ENCODE data around the gene RBPJ. TPM values are rescaled to one million over a fixed set of nuclear protein-coding genes. Genes with fewer than 3 reads are reported as not detected.

Gene RBPJ
- total and polyA plus RNA-seq, 2 experiments from 2014 or later: 73.7 to 74.5 TPM

- no peak for DNase-seq (ENCODE audit: low spot score)
- TF ChIP-seq, protein P1, sequence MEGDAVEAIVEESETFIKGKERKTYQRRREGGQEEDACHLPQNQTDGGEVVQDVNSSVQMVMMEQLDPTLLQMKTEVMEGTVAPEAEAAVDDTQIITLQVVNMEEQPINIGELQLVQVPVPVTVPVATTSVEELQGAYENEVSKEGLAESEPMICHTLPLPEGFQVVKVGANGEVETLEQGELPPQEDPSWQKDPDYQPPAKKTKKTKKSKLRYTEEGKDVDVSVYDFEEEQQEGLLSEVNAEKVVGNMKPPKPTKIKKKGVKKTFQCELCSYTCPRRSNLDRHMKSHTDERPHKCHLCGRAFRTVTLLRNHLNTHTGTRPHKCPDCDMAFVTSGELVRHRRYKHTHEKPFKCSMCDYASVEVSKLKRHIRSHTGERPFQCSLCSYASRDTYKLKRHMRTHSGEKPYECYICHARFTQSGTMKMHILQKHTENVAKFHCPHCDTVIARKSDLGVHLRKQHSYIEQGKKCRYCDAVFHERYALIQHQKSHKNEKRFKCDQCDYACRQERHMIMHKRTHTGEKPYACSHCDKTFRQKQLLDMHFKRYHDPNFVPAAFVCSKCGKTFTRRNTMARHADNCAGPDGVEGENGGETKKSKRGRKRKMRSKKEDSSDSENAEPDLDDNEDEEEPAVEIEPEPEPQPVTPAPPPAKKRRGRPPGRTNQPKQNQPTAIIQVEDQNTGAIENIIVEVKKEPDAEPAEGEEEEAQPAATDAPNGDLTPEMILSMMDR (IDR thresholded peaks at IDR 0.05; ENCODE audit: poor library complexity): no peak
- no peak for TF ChIP-seq EZH2 (IDR thresholded peaks at IDR 0.05; ENCODE audit: borderline replicate concordance)
- no peak for TF ChIP-seq EZH2phosphoT487 (IDR thresholded peaks at IDR 0.05; ENCODE audit: low read depth, severe bottlenecking, unreplicated experiment)
These were observed 59.0 kb downstream of the RBPJ start for GRCh38 chr4:26379837-26380236.

GRCh38 chr4:26380740-26381139 is 59.9 kb downstream of the RBPJ start:
- TF ChIP-seq, protein P1 (IDR thresholded peaks at IDR 0.05; ENCODE audit: poor library complexity): no peak
- no peak for TF ChIP-seq EZH2 (IDR thresholded peaks at IDR 0.05; ENCODE audit: borderline replicate concordance)
- TF ChIP-seq EZH2phosphoT487 (IDR thresholded peaks at IDR 0.05; ENCODE audit: low read depth, severe bottlenecking, unreplicated experiment): no peak
- Histone ChIP-seq H3K79me2 (peaks cover 97% of the 10 kb centered on the region), H3K4me3 (no peak overlapping the region), H3K9me2 (replicated peaks; ENCODE audit: insufficient read depth) (no peaks in the 10 kb centered on the region), H3K9me3 (ENCODE audit: low read depth) (no peaks in the 10 kb centered on the region), H3K36me3 (replicated peaks; ENCODE audit: insufficient read depth, low read depth) (no peaks in the 10 kb centered on the region), H3K27ac (no peak overlapping the region), H4K20me1 (ENCODE audit: insufficient read depth, poor library complexity, severe bottlenecking) (peaks cover 34% of the 10 kb centered on the region), H3K4me2 (no peak overlapping the region), H3K27me3 (no peaks in the 10 kb centered on the region), H3K4me1 (ENCODE audit: insufficient read depth) (peaks cover 13% of the 10 kb centered on the region), H2AFZ (no peak overlapping the region)
- whole genome bisulfite sequencing (ENCODE audit: low lambda C conversion rate, missing lambda C conversion rate): 94% methylated on average over 2 of the region's 2 CpGs
- DNase-seq (ENCODE audit: low spot score): no peak

More at GRCh38 chr4:26379837-26380236, 59.0 kb downstream of the RBPJ start:
- H3K27ac ChIP-seq: no peak overlapping the region
- H3K27me3 ChIP-seq: no peaks in the 10 kb centered on the region
- H3K9me3 ChIP-seq (ENCODE audit: low read depth): no peaks in the 10 kb centered on the region
- H3K9me2 ChIP-seq (replicated peaks; ENCODE audit: insufficient read depth): no peaks in the 10 kb centered on the region
- H3K4me2 ChIP-seq: no peak overlapping the region
- H3K36me3 ChIP-seq (replicated peaks; ENCODE audit: insufficient read depth, low read depth): no peaks in the 10 kb centered on the region
- no peak overlapping the region for H3K4me3 ChIP-seq
- 98% methylated on average over 2 of the region's 2 CpGs for WGBS (ENCODE audit: low lambda C conversion rate, missing lambda C conversion rate)
- H2AFZ ChIP-seq: no peak overlapping the region
- peaks cover 97% of the 10 kb centered on the region for H3K79me2 ChIP-seq
- peaks cover 34% of the 10 kb centered on the region for H4K20me1 ChIP-seq (ENCODE audit: insufficient read depth, poor library complexity, severe bottlenecking)
- peaks cover 13% of the 10 kb centered on the region for H3K4me1 ChIP-seq (ENCODE audit: insufficient read depth)

DNA sequence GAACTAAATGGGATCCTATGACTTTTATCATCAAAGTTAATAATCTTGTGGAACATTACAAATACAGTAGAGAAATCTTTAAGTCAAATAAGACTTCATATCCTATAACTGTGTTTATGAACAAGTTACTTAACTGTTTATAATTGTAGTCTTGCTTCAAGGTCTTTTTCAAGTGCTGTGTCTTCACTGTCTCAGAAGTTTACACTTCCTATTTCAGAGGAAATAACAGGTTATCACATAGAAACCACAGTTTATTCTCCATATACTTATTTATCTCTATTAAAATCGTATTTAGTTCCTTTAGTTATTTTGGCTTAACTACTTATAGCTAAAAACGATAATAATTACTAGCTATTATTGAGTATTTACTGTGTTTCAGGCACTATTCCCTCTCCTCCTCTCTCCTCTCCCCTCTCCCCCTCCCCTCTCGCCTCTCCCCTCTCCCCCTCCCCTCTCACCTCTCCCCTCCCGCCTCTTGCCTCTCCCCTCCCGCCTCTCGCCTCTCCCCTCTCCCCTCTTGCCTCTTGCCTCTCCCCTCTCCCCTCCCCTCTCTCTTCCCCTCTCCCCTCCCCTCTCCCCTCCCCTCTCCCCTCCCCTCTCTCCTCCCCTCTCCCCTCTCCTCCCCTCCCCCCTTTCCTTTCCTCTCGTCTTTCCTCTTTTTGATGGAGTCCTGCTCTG is 63.7 kb downstream of the RBPJ start:
- Histone ChIP-seq H3K9me3 (ENCODE audit: low read depth) (no peaks in the 10 kb centered on the region), H3K27me3 (no peaks in the 10 kb centered on the region), H2AFZ (no peak overlapping the region), H3K4me2 (no peak overlapping the region), H3K4me3 (no peak overlapping the region), H3K36me3 (replicated peaks; ENCODE audit: insufficient read depth, low read depth) (no peaks in the 10 kb centered on the region), H3K4me1 (ENCODE audit: insufficient read depth) (no peaks in the 10 kb centered on the region), H3K27ac (no peak overlapping the region), H4K20me1 (ENCODE audit: insufficient read depth, poor library complexity, severe bottlenecking) (peaks cover 23% of the 10 kb centered on the region), H3K9me2 (replicated peaks; ENCODE audit: insufficient read depth) (no peaks in the 10 kb centered on the region), H3K79me2 (peaks cover 71% of the 10 kb centered on the region)
- DNase-seq (ENCODE audit: low spot score): no peak
- 76% methylated on average over 3 of the region's 7 CpGs for WGBS (ENCODE audit: low lambda C conversion rate, missing lambda C conversion rate)
- TF ChIP-seq EZH2phosphoT487 (IDR thresholded peaks at IDR 0.05; ENCODE audit: low read depth, severe bottlenecking, unreplicated experiment) (no peak), EZH2 (IDR thresholded peaks at IDR 0.05; ENCODE audit: borderline replicate concordance) (no peak)
- TF ChIP-seq, protein P1 (IDR thresholded peaks at IDR 0.05; ENCODE audit: poor library complexity): no peak
